IMR-90 (cell line): ENCODE measurements around the gene PSMA3. TPM values are rescaled to one million over a fixed set of nuclear protein-coding genes. Genes with fewer than 3 reads are reported as not detected.

Source experiments
- ATAC-seq: fragments of 200-7000 bp; cut with Tn5 transposase; 2 replicates; pipeline ENCODE4 v1.9.1; 2020; ENCODE audit warnings: low read depth, mild to moderate bottlenecking, moderate library complexity
- BruUV-seq: library from RNA; stranded (reverse); fragments of 400-500 nt; replicated peaks from 2 replicates; lab custom pipeline; 2021; lab: Mats Ljungman, UMichigan
- CTCF ChIA-PET: fragments of 300-600 bp; formaldehyde crosslinking; extraction: SDS; loops from one replicate; lab custom pipeline; 2021; ENCODE audit warnings: antibody characterized with exemption; lab: Yijun Ruan, JAX
- POLR2A ChIA-PET: fragments of 300-600 bp; sonication (Branson Sonifier 250); formaldehyde crosslinking; loops from one replicate; lab custom pipeline; 2022; ENCODE audit warnings: antibody characterized with exemption; ENCODE audit not compliant: unreplicated experiment; lab: Charles Lee
- DNase-seq: peaks from one replicate; pipeline ENCODE4 v3.0.0; 2013
- H2AFZ ChIP-seq: replicated peaks from 2 replicates; pipeline ENCODE3; 2013; ENCODE audit warnings: low read length, mild to moderate bottlenecking; ENCODE audit not compliant: poor library complexity
- H2AK5ac ChIP-seq: 2 replicates; pipeline ENCODE4 v1.6.1; 2013; ENCODE audit warnings: low read depth, low read length, inconsistent platforms
- H2AK9ac ChIP-seq: replicated peaks from 2 replicates; pipeline ENCODE3; 2013; ENCODE audit warnings: mild to moderate bottlenecking, low read depth, low read length, moderate library complexity; ENCODE audit not compliant: poor library complexity
- H2BK120ac ChIP-seq: 2 replicates; pipeline ENCODE4 v1.6.1; 2013; ENCODE audit warnings: low read depth, low read length, inconsistent platforms
- H2BK15ac ChIP-seq: 3 replicates; pipeline ENCODE4 v1.6.1; 2013; ENCODE audit warnings: low read depth, low read length, inconsistent platforms
- H2BK20ac ChIP-seq: 2 replicates; pipeline ENCODE4 v1.6.1; 2013; ENCODE audit warnings: low read depth, mild to moderate bottlenecking, inconsistent platforms, low read length, moderate library complexity
- H2BK5ac ChIP-seq: 2 replicates; pipeline ENCODE4 v1.6.1; 2013; ENCODE audit warnings: mild to moderate bottlenecking, low read depth, low read length, inconsistent platforms; ENCODE audit not compliant: poor library complexity, severe bottlenecking
- H3K14ac ChIP-seq: replicated peaks from 2 replicates; pipeline ENCODE4 v1.6.1; 2013; ENCODE audit warnings: low read depth, low read length, inconsistent platforms
- H3K18ac ChIP-seq: 2 replicates; pipeline ENCODE4 v1.6.1; 2013; ENCODE audit warnings: low read depth, low read length, control low read depth
- H3K23ac ChIP-seq: 2 replicates; pipeline ENCODE4 v1.6.1; 2013; ENCODE audit warnings: low read depth, low read length, inconsistent platforms
- H3K27ac ChIP-seq: 2 replicates; pipeline ENCODE4 v1.5.1; 2013; ENCODE audit warnings: mild to moderate bottlenecking, control low read depth, low read length; ENCODE audit not compliant: insufficient read depth
- H3K27me3 ChIP-seq: 2 replicates; pipeline ENCODE4 v1.6.1; 2013; ENCODE audit warnings: low read length; ENCODE audit not compliant: control insufficient read depth, insufficient read depth
- H3K36me3 ChIP-seq: 2 replicates; pipeline ENCODE4 v1.6.1; 2013; ENCODE audit warnings: low read length, mixed read lengths; ENCODE audit not compliant: control insufficient read depth, insufficient read depth
- H3K4ac ChIP-seq: 2 replicates; pipeline ENCODE4 v1.6.1; 2013; ENCODE audit warnings: low read depth, low read length, inconsistent platforms
- H3K4me1 ChIP-seq: 2 replicates; pipeline ENCODE4 v1.6.1; 2013; ENCODE audit warnings: low read length, mixed read lengths; ENCODE audit not compliant: control insufficient read depth, insufficient read depth
- H3K4me2 ChIP-seq: 2 replicates; pipeline ENCODE4 v1.6.1; 2013; ENCODE audit warnings: low read depth, mild to moderate bottlenecking, control low read depth, low read length, moderate library complexity
- H3K4me3 ChIP-seq: 2 replicates; pipeline ENCODE4 v1.5.1; 2013; ENCODE audit warnings: low read depth, mild to moderate bottlenecking, control low read depth, low read length, moderate library complexity; ENCODE audit not compliant: insufficient read depth
- H3K56ac ChIP-seq: 2 replicates; pipeline ENCODE4 v1.6.1; 2013; ENCODE audit warnings: low read length, inconsistent platforms; ENCODE audit not compliant: insufficient read depth; ENCODE audit errors: extremely low read depth
- H3K79me1 ChIP-seq, 2 experiments: 2 replicates each; pipeline ENCODE4 v1.6.1; 2013; ENCODE audit warnings: low read length in 2 of 2, inconsistent platforms in 1 of 2, low read depth in 1 of 2
- H3K9ac ChIP-seq: 2 replicates; pipeline ENCODE4 v1.6.1; 2013; ENCODE audit warnings: low read depth, low read length, control low read depth
- H3K9me1 ChIP-seq: 2 replicates; pipeline ENCODE4 v1.6.1; 2013; ENCODE audit warnings: low read length, inconsistent platforms; ENCODE audit not compliant: insufficient read depth
- H3K9me3 ChIP-seq: 2 replicates; pipeline ENCODE4 v1.6.1; 2013; ENCODE audit warnings: low read length; ENCODE audit not compliant: control insufficient read depth, insufficient read depth
- H4K20me1 ChIP-seq: 2 replicates; pipeline ENCODE4 v1.6.1; 2013; ENCODE audit warnings: low read length, inconsistent platforms; ENCODE audit not compliant: insufficient read depth
- H4K5ac ChIP-seq: 2 replicates; pipeline ENCODE4 v1.6.1; 2013; ENCODE audit warnings: mild to moderate bottlenecking, low read depth, low read length, control low read depth
- H4K8ac ChIP-seq, 2 experiments: 2 replicates each; pipeline ENCODE4 v1.6.1; 2013; ENCODE audit warnings: low read depth in 2 of 2, low read length in 2 of 2, control low read depth in 1 of 2, inconsistent platforms in 1 of 2
- H4K91ac ChIP-seq: 2 replicates; pipeline ENCODE4 v1.6.1; 2013; ENCODE audit warnings: low read depth, low read length, inconsistent platforms; ENCODE audit not compliant: insufficient read depth
- BHLHE40 ChIP-seq: fragments of 150-350 bp; IDR thresholded peaks from 2 replicates; pipeline ENCODE4 v1.6.1; 2016; ENCODE audit warnings: mild to moderate bottlenecking, low read depth, low read length
- ELK1 ChIP-seq: fragments of 150-350 bp; IDR thresholded peaks from 2 replicates; pipeline ENCODE4 v1.6.1; 2016; ENCODE audit warnings: low read depth, mild to moderate bottlenecking, low read length, moderate library complexity, borderline replicate concordance
- FOS ChIP-seq: fragments of 150-350 bp; IDR thresholded peaks from 2 replicates; pipeline ENCODE4 v1.6.1; 2016; ENCODE audit warnings: low read depth, low read length
- MXI1 ChIP-seq: IDR thresholded peaks from 2 replicates; pipeline ENCODE4 v1.6.1; 2012; ENCODE audit warnings: low read depth, mild to moderate bottlenecking, low read length, moderate library complexity, borderline replicate concordance
- NFE2L2 ChIP-seq: fragments of 150-350 bp; IDR thresholded peaks from 2 replicates; pipeline ENCODE4 v1.6.1; 2016; ENCODE audit warnings: low read depth, mild to moderate bottlenecking, low read length
- SMC3 ChIP-seq: fragments of 150-350 bp; IDR thresholded peaks from 2 replicates; pipeline ENCODE4 v1.6.1; 2016; ENCODE audit warnings: low read depth, mild to moderate bottlenecking, antibody characterized with exemption, low read length, moderate library complexity
- WGBS, 2 experiments: methylation state at CpG; one replicate each; pipeline versions ENCODE4 v1.1.5 to v1.1.7; 2013; ENCODE audit warnings: missing lambda C conversion rate in 2 of 2; ENCODE audit not compliant: insufficient read length in 1 of 2; ENCODE audit errors: extremely low coverage in 2 of 2; 5-methylcytosine and 5-hydroxymethylcytosine counted together
- dilution Hi-C: fragments of 300-500 bp; cut with HindIII; formaldehyde crosslinking; loops from one replicate; pipeline ENCODE4 v1.14.3; 2018; ENCODE audit warnings: low sequenced_read_pairs; ENCODE audit not compliant: unreplicated experiment
- in situ Hi-C: fragments of 300-500 bp; cut with MboI; formaldehyde crosslinking; loops from 3 replicates; pipeline ENCODE4 v1.14.3; 2019; ENCODE audit warnings: low sequenced_read_pairs, inconsistent platforms, mixed read lengths
- intact Hi-C: fragments of 100-400 bp; cut with micrococcal nuclease; formaldehyde crosslinking; loops from 2 replicates; pipeline ENCODE4 v1.10.0; 2022
- polyA plus RNA-seq, 3 experiments: library from polyadenylated mRNA; depleted of rRNA; stranded (reverse); fragments of >200 nt; gene quantifications; 2 replicates each; pipeline ENCODE4 v1.2.3, GENCODE V29; 2012; ENCODE audit warnings: low replicate concordance in 1 of 3
- total RNA-seq: library from RNA; depleted of rRNA; stranded (reverse); fragments of >200 nt; gene quantifications from 2 replicates; pipeline ENCODE4 v1.2.3, GENCODE V29; 2012

The PSMA3 gene
- total and polyA plus RNA-seq, 2 of the 4 experiments (the other 2 are of a cell fraction): 74.9 to 231 TPM

DNA sequence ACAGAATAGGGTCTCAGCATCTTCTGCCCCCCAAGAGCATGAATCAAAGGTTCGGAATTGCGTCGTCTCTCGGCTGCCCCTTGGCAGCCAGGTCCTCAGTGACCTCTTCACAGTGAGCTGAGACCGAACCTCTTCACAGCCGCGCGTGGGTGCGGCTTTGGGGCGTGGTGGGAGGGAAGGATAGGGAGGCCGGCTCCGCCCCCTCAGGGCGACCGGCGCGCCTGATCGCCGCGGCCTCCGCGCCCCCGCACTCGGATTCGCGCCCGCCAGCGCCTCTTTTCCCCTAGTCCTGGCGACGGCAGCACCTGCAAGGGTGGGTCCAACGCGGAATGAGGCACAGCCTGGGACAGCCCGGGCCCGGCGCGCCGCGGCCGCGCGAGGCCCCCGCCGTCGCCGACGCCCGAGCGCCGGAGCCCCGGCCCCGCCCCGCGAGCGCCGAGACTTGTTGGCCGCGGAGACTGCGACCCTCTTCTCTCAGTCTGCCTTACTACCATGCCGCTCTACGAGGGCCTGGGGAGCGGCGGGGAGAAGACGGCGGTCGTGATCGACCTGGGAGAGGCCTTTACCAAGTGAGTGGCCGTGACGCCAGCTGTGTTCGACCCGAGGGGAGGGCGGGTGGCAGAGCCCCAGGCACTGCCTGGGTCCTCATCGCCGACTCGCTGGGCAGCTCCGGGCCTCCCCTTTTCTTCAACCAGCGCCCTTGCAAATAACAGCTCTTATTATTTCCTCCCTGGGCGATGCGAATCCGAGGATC, 44.7 kb upstream of the PSMA3 start, which contains the start of gene ACTR10 (continued):
- TF ChIP-seq FOS (0 out of 2 replicates have a peak, but pooled peaks have one; percentile 2), NFE2L2 (no peak), MXI1 (peak; percentile 10; the same call in 1 of the 2 replicates)

- CTCF ChIA-PET: no interaction called here
- peak; percentile 15 for ATAC-seq
- BruUV-seq: TSS peak; percentile 60
Measured at GRCh38 chr14:58200480-58200841, 44.2 kb upstream of the PSMA3 start.

More at GRCh38 chr14:58200480-58200841, 44.2 kb upstream of the PSMA3 start:
- Histone ChIP-seq H3K79me1 (peaks cover 0 to 23% of the 10 kb centered on the region in 2 experiments), H3K9ac (peak overlapping the region; percentile 98), H3K4me1 (no peaks in the 10 kb centered on the region), H3K27ac (peak overlapping the region; percentile 99), H3K4ac (peak overlapping the region; percentile 79), H2BK5ac (peak overlapping the region; percentile 98), H2BK15ac (no peak overlapping the region), H3K23ac (peak overlapping the region; percentile 54), H3K27me3 (peaks cover 2% of the 10 kb centered on the region), H4K91ac (peak overlapping the region; percentile 22; the same call in 1 of the 2 replicates), H2BK20ac (no peak overlapping the region), H2BK120ac (no peak overlapping the region; the same call in 1 of the 2 replicates), H4K8ac (peak overlapping the region; percentile 14 to 92; a peak in 3 of 4 replicates), H3K4me3 (peak overlapping the region; percentile 99), H3K9me3 (no peaks in the 10 kb centered on the region), H4K5ac (peak overlapping the region; percentile 95), H3K18ac (peak overlapping the region; percentile 15), H2AK9ac (peak overlapping the region; percentile 86), H3K4me2 (peak overlapping the region; percentile 91), H3K9me1 (no peaks in the 10 kb centered on the region), H4K20me1 (no peaks in the 10 kb centered on the region), H2AK5ac (0 out of 2 replicates have a peak overlapping the region, but pooled peaks have one; percentile 68), H2AFZ (peak overlapping the region; percentile 97), H3K36me3 (peaks cover 5% of the 10 kb centered on the region; the same call in 1 of the 2 replicates), H3K14ac (peak overlapping the region; percentile 86), H3K56ac (peak overlapping the region; percentile 80; the same call in 1 of the 2 replicates)
- in situ Hi-C loops: no loop called here
- WGBS, 2 experiments: no CpG with 5 or more reads among the region's 11 CpGs
- DNase-seq: peak; percentile 0
- POLR2A ChIA-PET: no interaction called here
- intact Hi-C loops: no loop called here
- dilution Hi-C loops: no loop called here
- TF ChIP-seq BHLHE40 (no peak), ELK1 (no peak), SMC3 (no peak), MXI1 (0 out of 2 replicates have a peak, but pooled peaks have one; percentile 5)
